GM19240 (cell line): ENCODE results near the gene FBXL14.

Experiments
- DNase-seq: peaks from one replicate; pipeline ENCODE4 v3.0.0; 2011; ENCODE audit warnings: low spot score; ENCODE audit not compliant: insufficient read length

Gene FBXL14, protein sequence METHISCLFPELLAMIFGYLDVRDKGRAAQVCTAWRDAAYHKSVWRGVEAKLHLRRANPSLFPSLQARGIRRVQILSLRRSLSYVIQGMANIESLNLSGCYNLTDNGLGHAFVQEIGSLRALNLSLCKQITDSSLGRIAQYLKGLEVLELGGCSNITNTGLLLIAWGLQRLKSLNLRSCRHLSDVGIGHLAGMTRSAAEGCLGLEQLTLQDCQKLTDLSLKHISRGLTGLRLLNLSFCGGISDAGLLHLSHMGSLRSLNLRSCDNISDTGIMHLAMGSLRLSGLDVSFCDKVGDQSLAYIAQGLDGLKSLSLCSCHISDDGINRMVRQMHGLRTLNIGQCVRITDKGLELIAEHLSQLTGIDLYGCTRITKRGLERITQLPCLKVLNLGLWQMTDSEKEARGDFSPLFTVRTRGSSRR

GRCh38 chr12:1594261-1595025 lies at the start of gene FBXL14:
FBXL14 (minus strand) TSS chr12:1594581; CDS start chr12:1594066, 515 bp downstream.
- DNase-seq: peak; percentile 57

- no peak for DNase-seq
Observed at GRCh38 chr12:1643905-1644533, 49.6 kb upstream of the FBXL14 start.

DNA sequence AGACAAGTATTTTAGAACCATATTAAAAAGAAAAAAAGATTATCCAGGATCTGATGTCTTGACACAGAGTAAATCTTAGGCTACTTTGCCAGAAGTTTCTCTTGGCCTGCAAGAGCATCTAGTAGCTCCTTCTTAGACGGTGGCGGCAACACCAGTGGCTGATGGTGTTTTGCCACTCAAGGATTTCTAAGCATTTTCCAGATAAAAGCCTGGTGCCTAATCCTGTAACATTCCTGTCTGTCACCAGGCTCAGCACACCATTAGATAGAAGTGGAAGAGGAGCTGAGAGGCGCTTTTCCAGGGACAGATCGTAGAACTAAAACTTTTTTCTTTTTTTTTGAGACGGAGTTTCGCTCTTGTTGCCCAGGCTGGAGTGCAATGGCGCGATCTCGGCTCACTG lies 48.7 kb upstream of the FBXL14 start:
- no peak for DNase-seq

DNA sequence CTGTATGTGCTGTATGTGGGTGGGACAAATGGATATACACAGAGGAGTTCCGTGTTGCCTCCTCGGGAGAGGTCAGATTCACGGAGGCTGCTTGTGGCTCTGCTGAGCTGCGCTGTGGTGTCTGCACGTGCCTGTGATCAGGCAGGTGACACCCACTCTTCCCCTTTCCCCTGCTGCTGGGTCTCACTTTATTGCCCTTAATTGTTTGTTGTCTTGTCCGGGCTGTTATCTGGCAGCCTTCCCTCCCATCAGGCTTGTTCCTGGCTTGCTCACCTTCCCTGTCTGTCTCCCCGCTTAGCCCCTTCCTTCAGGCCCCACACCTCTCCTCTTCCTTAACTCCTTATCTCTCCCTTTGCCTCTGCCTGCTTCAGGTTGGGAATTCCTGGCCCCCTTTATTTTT lies 48.1 kb upstream of the FBXL14 start:
- no peak for DNase-seq

DNA sequence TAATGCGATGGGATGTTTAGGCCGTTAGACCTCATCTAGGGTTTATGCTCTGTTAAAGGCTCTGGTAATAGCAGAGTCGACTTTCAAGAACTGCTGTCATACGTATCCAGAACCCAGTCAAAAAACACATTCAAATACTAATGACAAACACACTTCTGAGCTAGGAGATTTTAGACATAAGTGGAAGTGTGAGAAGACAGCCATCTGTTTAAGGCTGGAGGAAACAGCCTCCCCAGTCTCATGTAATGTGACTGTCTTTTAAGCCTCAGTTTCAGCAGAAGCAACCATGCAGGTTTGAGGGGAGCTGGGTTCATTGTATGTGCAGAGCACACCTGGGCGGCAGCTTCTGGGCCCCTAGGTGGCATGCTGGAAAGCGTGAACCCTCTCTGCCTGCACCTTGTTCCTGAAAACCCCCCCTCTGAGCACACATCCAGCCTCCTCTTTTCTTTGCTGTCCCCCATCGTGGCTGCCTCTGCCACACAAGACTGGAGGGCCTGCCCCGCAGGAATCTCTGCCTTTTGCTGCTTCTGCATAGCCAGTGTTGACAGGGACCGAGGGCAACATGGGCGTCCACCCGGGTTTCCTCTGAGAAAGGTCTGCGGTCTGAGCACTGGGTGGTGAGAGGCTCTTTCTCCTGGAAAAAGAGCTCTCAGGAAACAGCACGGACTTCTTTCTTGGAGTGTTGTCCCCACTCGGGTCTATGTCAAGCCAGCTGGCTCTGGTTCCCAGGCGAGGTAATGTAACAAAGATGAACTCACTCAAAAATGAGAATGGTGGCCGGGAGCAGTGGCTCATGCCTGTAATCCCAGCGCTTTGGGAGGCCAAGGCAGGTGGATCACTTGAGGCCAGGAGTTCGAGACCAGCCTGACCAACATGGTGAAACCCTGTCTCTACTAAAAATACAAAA lies 46.2 kb upstream of the FBXL14 start:
- no peak for DNase-seq

DNA sequence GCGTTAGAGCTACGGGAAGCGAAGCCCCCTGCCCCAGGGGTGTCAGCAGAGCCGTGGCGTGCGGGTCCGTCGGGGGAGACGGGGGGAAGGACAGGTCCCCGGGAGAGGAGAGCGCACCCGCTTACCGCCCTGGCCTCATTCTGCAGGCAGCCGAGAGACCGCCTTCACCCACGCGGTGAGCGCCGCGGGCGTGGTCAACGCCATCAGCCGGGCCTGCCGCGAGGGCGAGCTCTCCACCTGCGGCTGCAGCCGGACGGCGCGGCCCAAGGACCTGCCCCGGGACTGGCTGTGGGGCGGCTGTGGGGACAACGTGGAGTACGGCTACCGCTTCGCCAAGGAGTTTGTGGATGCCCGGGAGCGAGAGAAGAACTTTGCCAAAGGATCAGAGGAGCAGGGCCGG lies 45.2 kb upstream of the FBXL14 start:
- no peak for DNase-seq

GRCh38 chr12:1638203-1638602 lies 43.8 kb upstream of the FBXL14 start:
- no peak for DNase-seq

DNA sequence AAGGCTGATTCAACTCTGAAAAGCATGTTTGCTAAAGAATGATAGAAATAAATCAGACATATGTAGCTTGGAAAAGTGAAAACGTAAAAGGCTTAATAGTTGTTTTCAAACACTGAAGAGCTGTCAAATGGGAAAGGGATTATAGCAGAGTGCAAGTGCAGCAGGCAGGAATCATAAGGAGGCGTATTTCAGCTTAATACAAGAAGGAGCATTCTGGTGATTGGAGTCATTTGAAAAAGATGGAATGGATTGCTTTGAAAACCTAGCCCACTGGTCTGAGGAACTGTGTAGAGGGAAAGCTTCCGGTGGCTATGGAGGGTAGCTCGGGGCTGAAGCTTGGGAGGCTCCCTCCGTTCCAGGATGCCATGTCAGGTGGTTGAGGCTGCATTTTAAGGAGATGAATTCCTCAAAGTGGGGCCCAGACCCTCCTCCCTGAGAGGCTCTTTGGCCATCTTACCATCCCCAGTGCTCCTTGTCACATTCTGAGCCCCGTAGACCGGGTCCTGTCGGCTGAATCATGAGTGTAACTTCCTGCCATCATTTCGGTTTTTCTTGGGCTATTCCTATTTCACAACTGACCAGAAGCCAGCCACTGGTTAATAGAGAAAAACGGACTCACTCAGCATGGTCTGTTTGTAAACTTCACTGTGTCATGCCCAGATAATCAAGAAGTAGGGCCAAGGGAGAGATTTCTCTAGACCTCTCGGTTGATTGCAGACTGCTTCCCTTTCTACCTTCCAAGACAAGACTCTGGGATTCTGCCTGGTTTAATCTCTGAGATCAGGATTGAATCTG lies 41.1 kb upstream of the FBXL14 start:
- no peak for DNase-seq

- DNase-seq: peak; percentile 72
Observed at GRCh38 chr12:1634590-1635191, 40.3 kb upstream of the FBXL14 start.

DNA sequence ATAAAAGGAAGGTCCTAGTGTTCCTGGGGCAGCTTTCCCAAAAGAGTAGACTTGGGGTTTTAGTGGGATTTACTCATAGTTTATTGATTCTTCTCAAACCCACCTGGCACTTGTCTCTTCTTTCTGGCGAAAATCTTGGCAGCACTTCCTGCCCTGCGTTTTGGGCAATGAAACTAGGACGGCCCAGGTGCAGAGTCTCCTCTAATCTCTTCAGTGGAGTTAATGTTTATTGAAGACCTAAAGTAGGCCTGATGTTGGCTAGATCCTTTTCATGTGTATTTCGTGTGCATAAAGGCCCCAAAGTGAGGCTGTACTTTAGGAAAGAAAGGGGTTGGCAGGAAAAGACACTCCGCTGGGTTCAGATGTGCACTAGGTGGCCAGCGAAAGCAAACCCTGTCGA lies 39.8 kb upstream of the FBXL14 start:
- no peak for DNase-seq

- no peak for DNase-seq
Observed at GRCh38 chr12:1633459-1633858, 39.1 kb upstream of the FBXL14 start.

GRCh38 chr12:1632702-1633101 lies 38.3 kb upstream of the FBXL14 start:
- no peak for DNase-seq

DNA sequence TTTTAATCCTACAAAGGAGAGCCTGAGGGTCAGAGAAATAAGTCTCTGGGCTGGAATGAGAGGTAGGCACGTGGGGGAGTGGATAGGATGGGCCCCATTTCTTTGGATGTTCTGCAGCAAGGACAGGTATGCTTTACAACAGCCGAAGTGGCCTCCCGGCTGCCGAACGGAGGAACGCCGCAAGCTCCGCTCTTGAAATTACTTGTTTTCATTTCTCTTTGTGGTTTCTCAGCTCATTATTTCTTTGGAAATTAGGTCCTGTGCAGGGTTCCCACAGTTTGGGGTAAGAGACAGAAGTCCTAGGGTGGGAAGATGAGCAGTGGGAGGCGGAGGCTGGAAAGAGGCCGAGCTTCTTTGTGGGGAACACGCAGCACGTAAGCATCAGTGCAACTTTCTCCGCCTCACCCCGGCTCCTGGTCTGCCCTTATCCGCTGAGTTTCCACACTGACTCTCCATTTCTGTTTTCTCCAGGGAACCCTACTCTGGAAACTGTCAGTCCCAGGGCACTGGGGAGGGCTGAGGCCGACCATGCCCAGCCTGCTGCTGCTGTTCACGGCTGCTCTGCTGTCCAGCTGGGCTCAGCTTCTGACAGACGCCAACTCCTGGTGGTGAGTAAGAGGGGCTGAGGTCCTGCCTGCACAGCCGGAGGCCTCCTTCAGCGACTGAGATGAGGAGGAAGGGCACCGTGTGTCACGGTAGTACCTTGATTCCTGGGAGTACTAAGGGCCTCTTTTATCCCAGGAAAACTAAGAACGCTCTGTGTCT lies 36.6 kb upstream of the FBXL14 start:
- no peak for DNase-seq

DNA sequence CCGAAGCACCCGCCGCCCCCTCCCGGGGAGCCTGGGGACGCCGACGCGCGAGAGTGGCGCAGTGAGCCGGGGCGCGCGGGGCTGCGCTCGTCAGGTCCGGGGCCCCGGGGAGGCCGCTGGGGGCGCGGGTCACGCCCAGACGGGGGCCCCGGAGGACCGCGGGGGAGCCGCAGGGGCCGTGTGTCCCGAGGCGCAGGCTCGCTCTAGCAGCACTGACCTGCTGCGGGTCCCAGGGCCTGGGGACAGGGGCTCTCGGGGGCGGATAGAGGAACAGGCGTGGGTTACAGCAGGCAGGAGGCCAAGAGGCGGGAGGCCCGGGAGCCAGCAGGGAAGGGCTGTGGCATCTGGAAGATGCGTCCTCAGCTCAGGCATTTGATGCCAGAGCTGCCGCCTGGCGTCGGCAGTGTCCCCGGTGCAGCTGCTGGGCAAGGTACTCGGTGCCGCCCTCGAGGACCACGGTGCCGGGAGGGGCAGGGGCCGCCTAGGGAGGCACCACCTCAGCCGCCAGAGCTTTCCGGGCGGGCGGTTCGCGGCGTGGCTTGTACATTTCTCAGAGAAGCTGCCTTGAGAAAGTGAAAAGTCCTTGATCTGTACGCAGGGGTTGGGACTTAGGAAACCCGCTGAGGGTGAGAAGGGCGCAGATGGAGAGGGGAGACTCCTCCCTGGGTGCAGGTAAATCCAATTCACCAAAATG lies 35.9 kb upstream of the FBXL14 start:
- DNase-seq: no peak

GRCh38 chr12:1629338-1630132 lies 35.2 kb upstream of the FBXL14 start:
- no peak for DNase-seq

- DNase-seq: no peak
Observed at GRCh38 chr12:1628666-1629337, 34.4 kb upstream of the FBXL14 start, which contains the start of gene WNT5B. WNT5B (plus strand) TSS chr12:1629231; CDS start chr12:1631355, 2,124 bp downstream.

GRCh38 chr12:1622406-1622805 lies 28.0 kb upstream of the FBXL14 start:
- no peak for DNase-seq
